DMS153 treated with DMSO at 0.1 percent for 48 hours (cell line): ENCODE measurements around the gene PROK1.

Source experiments
- DNase-seq: peaks from one replicate; lab custom pipeline; 2025; ENCODE audit not compliant: unreplicated experiment; lab: John Stamatoyannopoulos, UW

Gene PROK1

DNA sequence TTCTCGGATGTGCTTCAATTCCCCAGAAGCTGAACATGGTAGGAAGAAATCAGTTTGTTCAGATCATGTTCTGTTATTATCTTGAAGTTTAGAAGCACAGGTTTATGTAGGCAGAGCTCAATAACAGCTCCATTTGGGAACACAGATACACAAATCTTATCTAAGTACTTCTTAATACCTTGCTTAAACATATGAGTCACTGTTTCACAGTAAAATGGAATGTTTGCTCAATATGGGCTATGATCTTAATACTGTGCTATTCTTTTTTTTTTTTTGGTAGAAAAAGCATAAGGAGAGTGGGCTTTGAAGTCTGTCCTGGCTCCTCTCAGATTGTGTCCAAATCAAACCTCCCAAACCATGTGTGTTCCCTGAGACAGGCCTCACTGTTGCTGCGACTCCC, 13.4 kb downstream of the PROK1 start:
- DNase-seq = no peak

DNA sequence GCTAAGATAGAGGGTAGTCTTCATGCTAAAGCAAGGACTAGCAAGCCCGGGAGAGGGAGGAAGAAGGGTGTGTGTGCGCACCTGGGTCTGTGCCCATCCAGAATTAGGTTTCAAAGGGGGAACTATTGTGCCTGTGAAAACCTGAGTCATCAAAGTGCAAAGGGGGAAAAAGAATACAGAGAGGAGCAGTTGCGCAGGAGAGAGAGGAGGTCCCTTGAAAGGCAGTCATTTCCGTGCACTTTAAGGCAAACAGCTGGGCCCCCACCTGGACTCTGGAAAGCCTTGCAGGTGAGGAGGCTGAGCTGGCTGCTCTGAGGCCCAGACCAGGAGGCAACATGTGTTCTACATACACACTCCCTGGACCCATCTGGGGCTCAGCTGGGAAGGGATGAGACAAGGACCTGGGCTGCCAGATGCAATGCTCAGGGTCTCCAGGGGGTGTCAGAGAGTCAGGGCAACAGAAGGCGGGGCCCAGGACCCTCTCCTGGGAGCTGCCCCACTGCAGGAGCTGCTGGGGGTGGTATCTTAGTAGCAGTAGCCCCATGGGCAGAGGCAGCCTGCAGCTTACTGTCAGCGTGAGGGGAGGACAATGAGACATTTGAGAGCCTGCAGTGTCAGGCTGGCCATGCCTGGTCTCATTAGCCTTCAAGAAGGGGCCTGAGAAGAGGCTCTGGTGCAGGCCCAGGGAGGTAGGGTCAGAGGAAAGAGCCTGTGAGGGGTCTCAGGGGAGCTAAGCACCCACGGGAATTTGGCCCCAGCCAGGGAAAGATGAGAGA, 14.3 kb downstream of the PROK1 start:
- DNase-seq = no peak

DNA sequence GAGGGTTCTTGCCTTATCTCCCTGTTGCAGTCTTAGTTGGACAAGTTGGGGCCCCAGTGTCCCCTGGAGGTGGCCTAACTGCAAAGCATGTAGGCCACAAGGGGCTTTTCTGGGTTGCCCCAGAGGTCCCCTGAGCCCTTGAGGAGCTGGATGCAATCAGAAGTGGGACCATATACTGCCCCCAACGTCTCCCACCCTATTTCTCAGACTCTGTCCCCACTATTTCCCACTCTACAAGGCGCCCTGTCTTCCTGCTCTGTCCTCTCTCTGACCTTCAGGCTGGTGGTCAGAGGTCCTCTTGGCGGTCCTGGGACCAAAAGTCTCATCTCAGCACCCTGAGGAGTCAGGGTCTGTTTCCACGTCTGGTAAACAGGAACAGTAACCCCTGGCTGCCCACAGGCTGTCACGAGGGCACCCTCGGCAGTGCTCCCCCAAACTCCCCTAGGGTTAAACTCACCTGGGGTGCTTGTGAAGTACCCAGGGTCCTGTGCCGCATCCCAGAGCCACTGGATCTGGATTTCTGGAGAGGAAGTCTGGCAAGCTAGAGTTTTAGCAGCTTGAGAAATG, 14.9 kb downstream of the PROK1 start:
- no peak for DNase-seq

DNA sequence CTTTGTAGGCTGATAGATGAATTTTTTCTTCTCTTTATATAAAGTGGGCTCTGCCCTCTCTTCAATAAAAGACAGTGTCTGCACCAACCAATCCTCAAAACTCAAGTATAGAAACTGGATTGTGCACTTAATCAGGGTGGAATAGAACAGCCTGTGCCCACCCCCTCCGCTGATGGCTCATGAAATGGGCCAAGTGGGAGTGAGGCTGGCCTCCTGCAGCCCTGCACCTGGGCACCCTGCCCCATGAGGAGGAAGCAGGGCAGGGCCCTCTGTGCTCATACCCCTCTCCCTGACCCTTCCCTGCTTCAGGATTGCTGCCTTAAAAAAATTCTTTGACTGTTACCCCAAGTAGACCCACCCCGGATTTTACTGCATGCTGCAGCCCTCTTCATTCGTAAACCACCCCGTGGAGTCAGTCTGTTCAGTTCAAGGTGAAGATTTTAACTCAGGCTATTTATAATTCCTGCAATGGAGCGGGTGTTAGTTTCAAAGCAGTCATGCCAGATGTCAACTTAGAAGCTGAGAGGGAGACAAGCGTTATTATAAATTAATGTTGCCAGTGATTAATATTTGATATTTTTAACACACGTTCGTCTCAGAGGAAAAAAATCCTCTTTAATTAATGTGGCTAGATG, 15.8 kb downstream of the PROK1 start:
- DNase-seq = no peak

DNA sequence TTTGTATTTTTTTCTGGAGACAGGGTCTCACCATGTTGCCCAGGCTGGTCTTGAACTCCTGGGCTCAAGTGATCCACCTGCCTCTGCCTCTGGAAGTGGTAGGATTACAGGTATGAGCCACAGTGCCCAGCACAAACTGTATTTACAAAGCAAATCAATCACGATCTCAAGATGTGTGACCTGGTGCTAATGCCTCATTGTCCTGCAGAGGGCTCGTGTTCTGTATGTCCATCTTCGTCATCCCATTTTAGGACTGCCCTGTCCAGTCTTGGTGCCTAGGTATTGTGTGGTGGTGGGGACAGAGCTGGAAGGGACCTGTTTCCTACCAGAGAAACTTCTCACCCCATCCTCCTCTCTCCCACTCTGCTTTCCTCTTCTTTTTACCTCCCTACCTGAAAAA, 20.2 kb downstream of the PROK1 start:
- no peak for DNase-seq

DNA sequence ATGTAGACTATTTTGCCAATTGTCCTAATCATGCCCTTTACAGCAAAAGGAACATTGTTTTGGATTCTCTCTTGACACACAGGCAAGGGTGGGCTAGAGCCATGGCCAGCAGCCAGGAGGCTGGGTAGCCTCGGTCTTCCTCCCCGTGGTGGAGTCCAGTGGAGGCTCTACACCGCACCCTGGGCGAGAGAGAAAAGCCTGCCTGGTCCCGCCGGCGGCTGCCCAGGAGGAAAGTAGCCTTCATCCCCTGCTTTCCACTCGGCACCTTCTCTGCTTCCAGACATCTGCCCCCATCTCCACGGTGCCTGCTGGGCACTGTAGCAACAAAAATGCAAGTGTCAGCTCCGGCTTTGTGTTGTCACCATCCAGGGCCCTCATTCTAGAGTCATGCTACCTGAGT, 21.6 kb downstream of the PROK1 start:
- DNase-seq = no peak

DNA sequence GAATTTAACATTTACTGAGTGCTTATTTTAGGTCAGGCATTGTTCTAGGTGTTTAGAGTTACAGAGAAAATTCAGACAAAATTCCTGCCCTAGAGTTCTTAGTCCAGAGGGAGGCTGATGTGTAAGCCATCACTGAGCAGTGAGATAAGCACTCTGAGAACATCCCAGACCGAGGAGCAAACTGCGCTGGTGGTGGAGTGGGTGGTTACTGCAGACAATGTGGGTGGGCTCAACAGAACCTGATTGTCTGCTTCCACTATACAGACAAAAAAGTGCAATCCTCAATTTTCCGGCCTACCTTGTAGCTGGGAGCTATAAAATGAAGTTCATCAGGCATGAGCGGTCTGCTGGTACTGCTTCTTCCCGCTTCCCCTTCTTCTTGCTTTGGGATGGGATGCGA, 23.5 kb downstream of the PROK1 start:
- no peak for DNase-seq

DNA sequence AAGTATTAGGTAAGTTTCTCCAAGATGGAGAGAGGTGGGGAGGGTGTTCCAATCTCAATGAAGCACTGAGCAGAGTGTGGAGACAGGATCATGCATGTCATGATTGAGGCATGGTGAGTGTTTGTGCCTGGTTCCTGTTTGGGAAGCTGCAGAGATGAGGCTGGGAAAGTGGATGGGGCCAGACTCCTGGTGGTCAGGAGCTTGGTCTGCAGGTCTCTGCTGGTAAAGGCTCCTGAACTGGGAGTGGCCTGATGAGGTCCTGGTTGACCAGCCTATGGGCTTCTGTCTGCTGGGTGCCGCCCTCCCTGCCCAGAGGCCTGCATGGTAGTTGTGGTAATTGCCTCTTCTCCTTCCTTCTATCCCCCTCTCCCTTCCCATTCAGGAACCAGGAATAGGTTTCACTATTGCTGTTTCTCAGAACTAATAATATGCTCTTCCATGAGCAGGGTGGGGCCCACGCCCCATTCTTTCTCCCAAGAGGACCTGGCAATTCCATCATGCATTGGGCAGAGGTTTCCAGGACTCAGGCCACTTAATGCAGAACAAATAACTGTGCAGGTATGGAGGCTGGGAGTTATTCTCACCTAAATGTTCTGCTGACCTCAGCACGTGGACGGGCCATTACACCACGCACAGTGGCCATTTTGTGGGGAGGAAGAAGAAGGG, 24.5 kb downstream of the PROK1 start:
- no peak for DNase-seq

DNA sequence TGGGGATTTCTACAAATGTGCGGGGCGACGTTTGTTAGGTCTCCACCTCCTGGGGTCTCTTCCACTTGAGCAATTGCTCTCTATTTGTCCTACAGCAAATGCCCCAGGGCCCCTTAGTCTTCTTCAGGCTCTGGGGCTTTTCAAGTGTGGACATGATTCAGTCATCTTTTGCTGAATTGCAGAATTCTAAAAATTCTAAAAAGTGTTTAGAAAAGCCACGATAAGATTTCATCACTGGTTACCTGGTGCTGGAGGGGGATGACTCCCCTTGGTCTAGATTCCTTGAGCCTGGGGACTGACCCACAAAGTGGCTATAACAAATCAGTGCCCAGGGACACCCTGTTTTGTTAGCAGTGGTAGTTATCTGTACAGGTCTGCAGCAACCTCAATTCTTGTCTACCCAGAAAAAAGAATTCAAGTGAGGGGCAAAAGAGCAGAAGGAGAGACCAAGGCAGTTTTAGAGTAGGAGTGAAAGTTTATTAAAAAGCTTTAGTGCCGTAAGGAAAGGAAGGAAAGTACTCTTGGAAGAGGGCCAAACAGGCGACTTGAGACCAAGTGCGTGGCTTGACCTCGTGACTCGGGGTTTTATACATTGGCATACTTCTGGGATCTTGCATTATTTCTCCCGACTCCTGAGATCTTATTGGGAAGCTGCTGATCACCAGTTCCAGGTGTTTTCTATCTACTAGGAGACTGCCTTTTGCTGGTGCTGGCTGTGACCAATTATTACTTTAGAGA, 25.2 kb downstream of the PROK1 start:
- DNase-seq = no peak

DNA sequence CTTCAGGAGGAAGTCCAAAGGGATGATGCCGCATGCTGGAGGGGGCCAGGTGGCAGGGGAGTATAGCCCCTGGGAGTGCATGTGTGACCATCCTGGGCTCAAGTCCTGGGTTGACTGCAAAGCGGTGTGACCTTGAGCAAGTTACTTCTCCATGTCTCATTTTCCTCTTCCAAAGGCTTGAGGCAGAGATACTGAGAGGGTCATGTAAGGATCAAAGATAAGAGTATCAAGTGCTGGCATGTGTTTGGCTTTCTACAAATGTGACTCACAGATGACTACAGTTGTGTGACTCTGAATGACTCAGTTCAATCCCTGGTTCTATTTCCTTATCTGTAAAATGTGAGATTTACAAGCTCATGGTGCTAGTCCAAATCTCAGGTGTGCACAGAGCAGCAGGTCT, 26.1 kb downstream of the PROK1 start:
- DNase-seq = no peak

DNA sequence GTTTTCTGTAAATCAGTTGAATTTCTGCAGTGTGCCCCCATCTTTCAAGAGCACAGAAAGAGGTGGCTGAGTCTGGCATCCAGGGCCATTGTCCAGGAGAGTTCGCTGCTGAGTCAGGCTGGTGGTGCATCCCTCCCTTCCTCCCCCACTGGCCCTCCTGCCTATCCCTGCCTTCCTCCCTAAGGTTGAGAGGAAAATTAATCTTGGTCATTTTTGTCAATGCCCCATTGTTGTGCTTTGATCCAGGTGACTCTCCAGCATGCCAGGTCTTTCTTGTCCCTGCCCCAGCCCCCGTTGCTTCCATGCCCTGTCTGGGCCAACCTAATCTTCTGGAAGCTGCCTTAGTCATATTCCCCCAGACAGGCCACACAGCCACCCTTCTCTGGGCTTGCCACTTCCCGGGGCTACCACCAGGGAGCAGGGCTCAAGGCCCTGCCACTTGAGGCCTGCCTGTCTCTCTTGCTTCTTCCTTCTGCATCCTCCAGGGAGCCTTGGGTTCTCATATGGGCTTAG, 26.6 kb downstream of the PROK1 start:
- no peak for DNase-seq

DNA sequence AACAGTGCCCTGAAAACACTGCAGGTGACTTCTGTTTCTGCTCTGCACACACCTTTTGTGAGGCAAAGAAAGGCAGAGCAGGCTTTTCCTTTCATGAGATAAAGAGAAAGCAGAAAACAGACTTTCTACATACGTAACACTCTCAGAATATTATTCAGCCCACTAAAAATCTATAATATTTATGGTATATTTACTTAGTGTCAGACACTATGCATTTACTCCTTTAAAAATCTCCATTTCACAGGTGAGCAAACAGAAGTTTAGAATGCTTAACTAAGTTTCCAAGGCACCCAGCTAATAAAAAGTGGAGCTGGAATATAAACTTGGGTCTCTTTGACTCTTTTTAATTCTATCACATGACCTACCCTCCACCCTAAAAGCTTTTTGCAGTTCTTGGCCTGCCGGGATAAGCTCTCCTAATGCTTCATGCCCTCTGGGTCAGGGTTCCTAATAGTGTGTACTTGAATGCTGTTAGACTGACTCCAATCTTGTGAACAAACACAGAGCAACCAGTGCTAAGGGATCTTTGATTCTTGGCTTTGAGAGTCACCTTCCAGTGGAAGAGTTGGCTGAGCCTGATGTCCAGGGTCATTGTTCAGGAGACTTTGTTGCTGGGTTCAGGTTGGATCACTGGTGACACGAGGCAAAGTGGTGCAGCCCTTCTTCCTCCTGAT, 27.2 kb downstream of the PROK1 start:
- no peak for DNase-seq

DNA sequence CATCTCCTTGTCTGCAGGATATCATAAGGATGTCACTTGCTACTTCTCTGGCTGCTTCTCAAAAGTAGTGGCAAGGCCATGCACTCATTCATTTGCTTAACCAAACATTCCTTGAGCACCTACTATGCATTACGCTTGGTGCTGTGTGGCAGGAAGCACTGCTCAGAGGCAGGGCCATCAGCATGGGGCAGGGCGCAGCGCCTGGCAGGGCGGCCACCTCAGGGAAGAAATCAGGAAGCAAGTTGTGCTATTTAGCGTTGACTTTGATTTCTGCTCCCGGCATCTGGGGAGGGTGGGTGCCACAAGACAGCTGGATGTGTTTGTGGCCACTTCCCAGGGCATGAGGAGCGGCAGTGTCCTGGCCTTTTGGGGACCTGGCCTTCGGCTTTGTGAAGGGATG, 27.9 kb downstream of the PROK1 start:
- no peak for DNase-seq

DNA sequence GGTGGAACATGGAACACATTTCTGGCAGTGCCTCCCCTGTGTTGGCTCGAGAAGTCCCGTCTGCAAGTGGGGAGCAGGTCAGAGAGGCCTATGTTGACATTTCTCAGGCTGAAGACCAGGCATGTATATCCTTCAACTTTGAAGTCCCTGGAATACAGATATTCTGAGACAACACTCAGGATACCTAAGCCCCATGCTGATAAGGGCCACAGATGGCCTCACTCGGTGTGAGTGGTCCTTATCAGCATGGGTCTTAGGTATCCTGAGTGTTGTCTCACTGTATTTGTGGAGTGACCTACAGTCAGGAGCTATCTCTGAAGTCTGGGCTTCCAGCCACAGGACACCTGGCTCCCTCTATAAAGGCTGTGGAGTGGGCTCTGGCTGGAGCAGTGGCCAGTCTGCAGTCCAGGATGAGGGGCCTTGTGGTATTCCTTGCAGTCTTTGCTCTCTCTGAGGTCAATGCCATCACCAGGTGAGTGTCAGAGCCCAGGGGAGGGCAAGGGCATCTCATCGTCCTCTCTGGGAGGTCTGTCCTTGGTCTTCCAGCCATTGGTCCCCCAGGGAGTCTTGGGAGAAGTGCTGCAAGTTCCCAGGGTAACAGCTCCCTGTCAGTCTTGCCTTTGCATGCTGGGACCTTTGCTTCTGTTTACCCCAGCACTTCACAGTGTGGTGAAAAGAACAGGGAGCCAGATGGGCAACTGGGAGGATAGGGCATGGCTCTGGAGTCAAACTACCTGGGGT, 29.6 kb downstream of the PROK1 start:
- no peak for DNase-seq

DNA sequence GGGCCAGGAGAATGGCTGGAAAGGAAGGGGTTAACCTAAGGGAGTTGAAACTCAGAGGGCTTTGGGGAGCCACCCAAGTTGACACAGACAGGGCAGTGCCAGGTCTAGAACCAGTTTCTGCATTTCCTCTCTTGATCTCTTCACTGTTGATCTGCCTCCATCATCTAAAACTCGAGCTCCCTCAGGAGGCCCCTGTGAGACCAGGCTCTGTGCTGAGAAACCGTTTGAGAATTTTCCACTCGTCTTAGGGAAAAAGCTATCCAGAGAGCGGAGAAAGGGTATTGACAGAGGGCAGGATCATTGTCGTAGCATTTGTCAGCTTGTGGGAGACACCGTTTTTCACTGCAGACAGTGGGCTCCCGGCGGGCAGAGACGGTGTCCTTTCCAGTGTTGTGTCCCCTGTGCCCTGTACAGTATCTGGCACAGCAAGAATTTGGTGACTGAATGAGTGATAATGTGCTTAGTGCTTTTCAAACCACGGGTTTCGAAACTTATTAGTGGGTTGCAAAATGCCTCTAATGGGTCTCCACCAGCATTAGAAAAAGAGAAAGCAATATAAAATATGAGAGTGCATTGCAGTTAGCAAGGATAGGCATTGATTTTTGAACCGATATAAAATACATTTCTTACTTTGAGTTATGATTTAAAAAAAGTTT, 31.1 kb downstream of the PROK1 start:
- no peak for DNase-seq

DNA sequence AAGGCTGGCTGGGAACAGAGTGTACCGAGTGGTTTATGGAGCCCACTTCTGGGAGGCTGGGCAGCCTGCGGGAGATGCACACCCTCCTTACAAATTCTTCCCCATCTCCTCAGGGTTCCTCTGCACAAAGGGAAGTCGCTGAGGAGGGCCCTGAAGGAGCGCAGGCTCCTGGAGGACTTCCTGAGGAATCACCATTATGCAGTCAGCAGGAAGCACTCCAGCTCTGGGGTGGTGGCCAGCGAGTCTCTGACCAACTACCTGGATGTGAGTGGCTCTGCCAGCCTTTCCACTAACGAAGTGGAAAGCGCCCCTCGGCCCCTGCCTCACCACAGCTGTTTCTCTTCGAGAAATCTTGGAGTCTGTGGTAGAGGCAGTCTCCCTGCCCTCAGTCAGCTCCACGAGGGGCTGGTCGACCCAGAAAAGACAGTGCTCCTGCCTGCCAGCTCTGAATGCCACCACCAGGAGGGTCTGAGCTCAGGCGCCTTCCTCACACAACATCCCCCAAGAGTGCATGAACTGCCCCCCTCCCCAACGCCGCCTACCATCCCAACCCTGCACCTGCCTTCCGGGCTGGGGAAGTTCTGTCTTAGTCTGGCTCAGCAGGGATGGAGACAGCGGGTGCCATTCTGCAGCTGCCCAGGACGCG, 31.8 kb downstream of the PROK1 start:
- DNase-seq = no peak

DNA sequence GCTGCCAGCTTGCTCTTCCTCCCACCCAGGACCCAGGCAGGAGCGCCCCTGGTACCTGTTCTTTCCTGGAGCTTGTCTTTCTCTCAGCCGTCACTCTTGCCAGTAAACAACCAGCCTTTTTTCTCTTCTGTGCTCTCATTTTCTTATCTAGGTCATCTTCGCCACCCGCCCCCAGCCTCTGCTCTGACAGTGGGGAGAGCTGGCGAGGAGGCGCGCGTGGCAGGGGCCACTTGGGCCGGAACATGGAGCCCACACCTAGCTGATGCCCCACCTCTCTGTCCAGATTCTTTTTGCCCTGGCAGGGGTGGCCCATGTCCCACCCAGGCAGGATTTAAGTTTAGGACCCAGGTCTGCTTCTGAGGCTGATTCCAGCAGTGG, 32.3 kb downstream of the PROK1 start:
- DNase-seq = no peak

DNA sequence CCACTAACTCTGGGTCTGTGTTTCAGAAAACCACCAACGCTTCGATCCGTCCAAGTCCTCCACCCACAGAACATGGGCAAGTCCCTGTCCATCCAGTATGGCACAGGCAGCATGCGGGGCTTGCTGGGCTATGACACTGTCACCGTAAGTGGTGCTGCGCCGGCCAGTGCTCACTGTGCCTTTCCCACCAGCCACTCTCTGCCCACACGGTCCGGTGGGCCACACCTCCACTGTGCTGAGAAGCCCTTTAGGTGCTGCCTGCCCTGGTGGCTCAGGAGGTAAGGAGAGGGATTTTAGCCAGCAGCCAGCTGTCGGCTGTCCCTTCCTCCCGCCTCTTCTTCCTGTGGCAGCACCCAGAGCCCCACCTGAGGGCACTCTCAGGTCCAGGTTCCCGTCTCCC, 33.9 kb downstream of the PROK1 start:
- DNase-seq = no peak

DNA sequence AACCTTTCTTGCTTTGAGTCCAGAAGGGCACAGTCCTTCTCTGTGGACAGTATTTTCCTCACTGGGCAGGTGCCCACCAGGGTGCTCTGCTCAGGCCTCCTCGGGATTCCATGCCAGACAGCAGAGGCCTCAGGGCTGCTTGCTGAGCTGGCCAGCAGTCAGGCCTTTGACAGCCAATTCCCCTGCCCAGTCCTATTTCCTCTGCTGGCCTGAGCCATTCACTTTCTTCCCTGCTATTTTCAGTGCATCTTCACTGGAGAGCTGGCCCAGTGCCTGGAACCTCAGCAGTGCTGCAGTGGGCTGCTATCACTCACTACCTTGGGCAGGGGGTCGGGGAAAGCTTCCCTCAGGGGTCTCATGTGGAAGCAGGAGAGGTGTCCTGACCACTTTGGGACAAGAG, 34.8 kb downstream of the PROK1 start:
- no peak for DNase-seq
